T-cell (primary cell): ENCODE measurements around the gene SNRPB2. TPM values are rescaled to one million over a fixed set of nuclear protein-coding genes. Genes with fewer than 3 reads are reported as not detected.

Source experiments
- ATAC-seq, 4 experiments: fragments of 200-7000 bp in 3 of 4; fragments of 150-1000 bp in 1 of 4; cut with Tn5 transposase; replicated peaks in 1 of 4; 1 replicate in 3 of 4; 2 replicates in 1 of 4; pipeline ENCODE4 v1.10.0; 2021; ENCODE audit warnings: moderate library complexity in 3 of 4, mild to moderate bottlenecking in 2 of 4, moderate number of reproducible peaks in 1 of 4
- CTCF ChIA-PET, 2 donors: fragments of 300-600 bp; sonication (Branson Sonifier 250); formaldehyde crosslinking; loops; one replicate each; lab custom pipeline; 2022; ENCODE audit warnings: antibody characterized with exemption in 2 of 2; lab: Charles Lee
- POLR2A ChIA-PET, 2 donors: fragments of 300-600 bp; sonication (Branson Sonifier 250); formaldehyde crosslinking; loops; one replicate each; lab custom pipeline; 2022; ENCODE audit warnings: antibody characterized with exemption in 2 of 2; lab: Charles Lee
- DNase-seq, 35 experiments: peaks; one replicate each; pipeline versions ENCODE4 v3.0.0 to v3.0.0-alpha.2; 2013 to 2023
- H3K27ac ChIP-seq: one replicate; pipeline ENCODE4 v1.5.1; 2013; ENCODE audit warnings: low read length
- H3K27me3 ChIP-seq, 2 experiments: replicated peaks in 1 of 2; 1 replicate in 1 of 2; 2 replicates in 1 of 2; pipeline versions ENCODE4 v1.6.1 to v1.7.0; 2013; ENCODE audit warnings: low read length in 1 of 2, mixed read lengths in 1 of 2; ENCODE audit not compliant: control insufficient read depth in 2 of 2, insufficient read depth in 2 of 2; ENCODE audit errors: extremely low read depth in 1 of 2
- H3K36me3 ChIP-seq, 2 donors: 1 replicate in 1 of 2; 2 replicates in 1 of 2; pipeline versions ENCODE4 v1.6.1 to v1.7.0; 2013; ENCODE audit warnings: low read length in 1 of 2; ENCODE audit not compliant: control insufficient read depth in 2 of 2, insufficient read depth in 1 of 2; ENCODE audit errors: extremely low read depth in 1 of 2
- H3K4me1 ChIP-seq, 2 experiments: 1 replicate in 1 of 2; 2 replicates in 1 of 2; pipeline versions ENCODE4 v1.6.1 to v1.7.0; 2013; ENCODE audit warnings: low read length in 2 of 2, mixed read lengths in 1 of 2; ENCODE audit not compliant: insufficient read depth in 2 of 2, control insufficient read depth in 1 of 2; ENCODE audit errors: extremely low read depth in 1 of 2
- H3K4me3 ChIP-seq, 2 donors: 1 replicate in 1 of 2; 2 replicates in 1 of 2; pipeline versions ENCODE4 v1.5.1 to v1.7.0; 2013; ENCODE audit warnings: mild to moderate bottlenecking in 2 of 2, low read length in 1 of 2, moderate library complexity in 1 of 2; ENCODE audit not compliant: control insufficient read depth in 1 of 2; ENCODE audit errors: extremely low read depth in 1 of 2
- H3K9me3 ChIP-seq: 2 replicates; pipeline ENCODE4 v1.7.0; 2013
- H3K27ac Mint-ChIP-seq, 2 donors: one replicate each; pipeline ENCODE4 v1.8.0; 2020 to 2021; ENCODE audit warnings: mild to moderate bottlenecking in 2 of 2, mixed read lengths in 2 of 2
- H3K27me3 Mint-ChIP-seq, 2 donors: one replicate each; pipeline ENCODE4 v1.8.0; 2021 to 2022; ENCODE audit warnings: mixed read lengths in 2 of 2
- H3K36me3 Mint-ChIP-seq: one replicate; pipeline ENCODE4 v1.8.0; 2021; ENCODE audit warnings: mixed read lengths
- H3K4me1 Mint-ChIP-seq, 3 donors: one replicate each; pipeline ENCODE4 v1.8.0; 2020 to 2022; ENCODE audit warnings: mixed read lengths in 3 of 3, mild to moderate bottlenecking in 1 of 3
- H3K4me3 Mint-ChIP-seq, 3 donors: one replicate each; pipeline ENCODE4 v1.8.0; 2020 to 2022; ENCODE audit warnings: mild to moderate bottlenecking in 3 of 3, mixed read lengths in 3 of 3, moderate library complexity in 3 of 3
- H3K9me3 Mint-ChIP-seq, 3 donors: one replicate each; pipeline ENCODE4 v1.8.0; 2020 to 2022; ENCODE audit warnings: mixed read lengths in 3 of 3
- WGBS: methylation state at CpG from one replicate; pipeline ENCODE4 v1.1.5; 2013; ENCODE audit warnings: missing lambda C conversion rate; ENCODE audit not compliant: insufficient coverage; 5-methylcytosine and 5-hydroxymethylcytosine counted together
- total RNA-seq, 35 experiments: library from RNA in 6 of 35; stranded (reverse) in 6 of 35; fragments of 120-200 nt in 1 of 35; gene quantifications; one replicate each; pipeline versions ENCODE4 v1.2.1 to v1.2.4 and lab custom pipeline; 2013 to 2026

The SNRPB2 gene
- total RNA-seq, 5 donors from 2014 or later (not counting 1 experiment from before 2014, with no cell fraction given) = 31.5 to 46.7 (median 45.5) TPM

DNA sequence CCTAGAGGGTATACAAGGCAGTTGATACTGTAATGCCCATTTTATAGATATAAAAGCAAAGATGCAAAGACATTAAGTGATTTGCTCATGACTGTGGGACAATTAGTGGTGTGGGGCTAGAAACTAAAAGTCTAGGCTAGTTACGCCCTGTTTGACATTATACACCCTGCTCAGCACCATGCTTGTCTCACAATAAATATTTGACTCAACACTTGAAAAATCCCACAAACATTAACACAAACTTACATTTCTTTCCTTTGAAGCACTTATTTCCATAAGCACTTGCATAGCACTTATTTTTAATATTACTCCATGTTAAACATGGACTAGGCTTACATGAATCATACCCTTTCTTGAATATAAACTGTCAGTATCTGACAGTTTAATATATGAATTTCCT lies 36.5 kb upstream of the SNRPB2 start:
- peaks cover 5 to 6% (median 5%) of the 10 kb centered on the region in 3 donors for H3K4me1 Mint-ChIP-seq
- H3K9me3 Mint-ChIP-seq = no peaks in the 10 kb centered on the region
- Histone ChIP-seq H3K9me3 (no peaks in the 10 kb centered on the region), H3K36me3 (no peaks in the 10 kb centered on the region), H3K4me3 (no peak overlapping the region), H3K27ac (no peak overlapping the region), H3K4me1 (no peaks in the 10 kb centered on the region), H3K27me3 (peaks cover 3 to 4% of the 10 kb centered on the region in 2 experiments)
- WGBS = no CpG with 5 or more reads among the region's 1 CpG
- H3K36me3 Mint-ChIP-seq = no peaks in the 10 kb centered on the region
- ChIA-PET CTCF (no interaction called here), POLR2A (no interaction called here)
- no peak overlapping the region for H3K27ac Mint-ChIP-seq
- H3K27me3 Mint-ChIP-seq = peaks cover 23 to 24% of the 10 kb centered on the region in 2 donors
- H3K4me3 Mint-ChIP-seq = no peak overlapping the region
- DNase-seq (no peak), ATAC-seq (no peak)

DNA sequence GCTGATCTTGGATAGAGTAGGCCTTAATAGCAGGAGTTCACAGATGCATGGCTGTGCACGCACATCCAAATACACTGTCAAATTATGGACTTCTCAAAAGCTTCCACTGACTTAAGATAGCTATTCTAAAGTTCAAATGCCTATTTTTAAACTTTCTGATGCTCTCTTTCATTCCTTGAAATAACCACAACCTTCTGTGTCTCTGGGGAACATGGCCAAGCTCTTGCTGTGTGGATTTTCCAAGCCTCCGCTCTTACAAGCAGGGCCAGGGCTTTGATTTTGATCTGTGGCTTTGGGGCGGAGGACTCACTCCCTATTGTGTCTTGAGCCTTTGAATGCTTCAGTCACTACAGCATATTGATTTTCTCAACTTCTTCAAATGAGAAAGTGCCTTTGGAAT lies 35.7 kb upstream of the SNRPB2 start:
- H3K9me3 ChIP-seq = no peaks in the 10 kb centered on the region
- no peak overlapping the region for H3K27ac ChIP-seq
- no peaks in the 10 kb centered on the region for H3K36me3 Mint-ChIP-seq
- CTCF ChIA-PET = no interaction called here
- H3K27me3 ChIP-seq = peaks cover 0 to 3% of the 10 kb centered on the region in 2 experiments
- no peak overlapping the region for H3K4me3 ChIP-seq
- H3K9me3 Mint-ChIP-seq = no peaks in the 10 kb centered on the region
- WGBS = no CpG with 5 or more reads among the region's 3 CpGs
- H3K4me1 ChIP-seq = no peaks in the 10 kb centered on the region
- H3K36me3 ChIP-seq = no peaks in the 10 kb centered on the region
- POLR2A ChIA-PET = interaction anchor here in 1 of 2 donors (0.5 kb wide), 1 partner anchor 1009 kb away, joined by 5 read pairs; no protein-coding TSS in a partner anchor
- H3K27me3 Mint-ChIP-seq = peaks cover 21% of the 10 kb centered on the region in 2 donors
- ATAC-seq (no peak), DNase-seq (no peak)
- H3K4me1 Mint-ChIP-seq = peaks cover 5 to 6% (median 5%) of the 10 kb centered on the region in 3 donors
- H3K4me3 Mint-ChIP-seq = no peak overlapping the region
- no peak overlapping the region for H3K27ac Mint-ChIP-seq

DNA sequence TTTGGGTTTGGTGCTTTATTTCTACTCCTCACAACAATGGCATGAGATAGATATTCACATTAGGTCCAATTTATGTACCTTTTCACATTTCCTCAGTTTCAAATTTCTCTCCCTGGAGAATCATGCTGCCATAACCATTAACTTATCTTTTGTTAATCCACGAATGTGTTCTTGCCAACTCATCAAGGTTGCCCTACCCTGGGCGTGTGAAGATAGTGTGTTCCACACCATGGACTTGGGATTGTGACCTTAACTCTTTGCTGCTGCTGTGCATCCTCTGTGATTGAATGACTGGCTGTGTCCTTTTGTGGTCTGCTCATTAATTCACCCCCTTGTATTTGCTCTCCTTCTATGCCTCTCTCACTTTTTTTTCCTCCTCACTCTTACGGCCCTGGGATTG lies 34.2 kb upstream of the SNRPB2 start:
- 20% methylated on average over 1 of the region's 3 CpGs for WGBS
- Histone ChIP-seq H3K9me3 (no peaks in the 10 kb centered on the region), H3K4me1 (no peaks in the 10 kb centered on the region), H3K4me3 (no peak overlapping the region), H3K27me3 (peaks cover under 1 to 3% of the 10 kb centered on the region in 2 experiments), H3K36me3 (no peaks in the 10 kb centered on the region), H3K27ac (no peak overlapping the region)
- ChIA-PET POLR2A (no interaction called here), CTCF (no interaction called here)
- Mint-ChIP-seq H3K9me3 (no peaks in the 10 kb centered on the region), H3K27me3 (peaks cover 17 to 18% of the 10 kb centered on the region in 2 donors), H3K27ac (no peak overlapping the region), H3K36me3 (no peaks in the 10 kb centered on the region), H3K4me3 (no peak overlapping the region), H3K4me1 (peaks cover 5 to 6% (median 5%) of the 10 kb centered on the region in 3 donors)
- no peak for DNase-seq
- ATAC-seq = no peak

DNA sequence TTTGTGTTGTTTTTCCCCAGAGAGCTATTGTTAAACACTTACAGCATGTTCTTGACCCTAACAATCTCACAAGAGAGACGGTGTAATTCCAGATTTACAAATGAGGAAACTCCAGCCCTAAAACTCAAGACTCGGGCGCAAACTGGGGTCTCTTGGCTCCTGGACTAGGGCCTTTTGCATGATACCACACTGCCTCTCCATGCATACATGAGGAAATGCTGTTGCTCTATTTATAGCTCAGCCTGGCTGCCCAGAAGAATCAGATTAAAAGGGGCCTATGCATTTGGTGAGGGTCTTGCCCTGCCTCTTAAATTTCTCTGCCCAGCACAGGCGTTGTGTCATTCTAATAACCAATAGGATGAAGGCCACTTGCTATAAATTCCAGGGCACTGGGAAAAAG lies 30.5 kb upstream of the SNRPB2 start:
- Histone ChIP-seq H3K27me3 (peaks cover 3 to 4% of the 10 kb centered on the region in 2 experiments), H3K27ac (no peak overlapping the region), H3K4me1 (no peaks in the 10 kb centered on the region), H3K9me3 (no peaks in the 10 kb centered on the region), H3K4me3 (no peak overlapping the region), H3K36me3 (no peaks in the 10 kb centered on the region)
- H3K36me3 Mint-ChIP-seq = no peaks in the 10 kb centered on the region
- DNase-seq (no peak), ATAC-seq (no peak)
- H3K4me1 Mint-ChIP-seq = no peaks in the 10 kb centered on the region
- H3K27ac Mint-ChIP-seq = no peak overlapping the region
- H3K4me3 Mint-ChIP-seq = no peak overlapping the region
- CTCF ChIA-PET = interaction anchor here in 1 of 2 donors (0.6 to 0.8 kb wide), 2 partner anchors 62 to 805 kb away, joined by 4 to 5 read pairs; no protein-coding TSS in a partner anchor
- H3K9me3 Mint-ChIP-seq = no peaks in the 10 kb centered on the region
- peaks cover 11 to 16% of the 10 kb centered on the region in 2 donors for H3K27me3 Mint-ChIP-seq
- POLR2A ChIA-PET = interaction anchor here in 1 of 2 donors (0.7 kb wide), 1 partner anchor 1599 kb away, joined by 3 read pairs; no protein-coding TSS in a partner anchor
- WGBS = 78% methylated on average over 4 of the region's 4 CpGs

DNA sequence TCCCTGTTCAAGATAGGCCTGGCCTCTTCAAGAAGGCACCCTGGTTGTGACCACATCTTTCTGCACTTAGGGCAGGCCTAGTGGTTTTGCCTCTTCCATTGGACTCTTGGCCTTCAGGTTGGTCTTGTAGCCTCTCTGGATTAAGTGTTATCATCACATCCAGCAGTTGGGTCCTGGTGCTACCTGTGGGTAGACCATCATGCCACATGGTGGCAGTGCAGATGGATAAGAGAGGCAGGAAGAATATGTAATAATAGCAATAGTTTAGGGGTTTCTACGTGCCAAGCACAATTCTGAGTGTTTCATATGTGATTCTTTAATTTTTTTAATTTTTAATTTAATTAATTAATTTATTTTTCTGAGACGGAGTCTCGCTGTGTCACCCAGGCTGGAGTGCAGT lies 28.5 kb upstream of the SNRPB2 start:
- peaks cover 3 to 8% of the 10 kb centered on the region in 2 experiments for H3K27me3 ChIP-seq
- H3K27ac ChIP-seq = no peak overlapping the region
- CTCF ChIA-PET = interaction anchor here in 1 of 2 donors (1.0 kb wide), 1 partner anchor 21 kb away, joined by 3 read pairs; no protein-coding TSS in a partner anchor
- ATAC-seq (peak in 2 of 4 experiments; percentile 38 to 46), DNase-seq (peak in 31 of 35 experiments; percentile 4 to 57 (median 24))
- no peaks in the 10 kb centered on the region for H3K9me3 ChIP-seq
- WGBS = no CpG with 5 or more reads among the region's 3 CpGs
- peaks cover 0 to 7% (median 0%) of the 10 kb centered on the region in 3 donors for H3K9me3 Mint-ChIP-seq
- no peaks in the 10 kb centered on the region for H3K4me1 Mint-ChIP-seq
- no peaks in the 10 kb centered on the region for H3K4me1 ChIP-seq
- no peak overlapping the region for H3K4me3 Mint-ChIP-seq
- H3K4me3 ChIP-seq = no peak overlapping the region
- POLR2A ChIA-PET = no interaction called here
- no peak overlapping the region for H3K27ac Mint-ChIP-seq
- peaks cover 6% of the 10 kb centered on the region for H3K36me3 Mint-ChIP-seq
- peaks cover 9 to 14% of the 10 kb centered on the region in 2 donors for H3K27me3 Mint-ChIP-seq
- H3K36me3 ChIP-seq = no peaks in the 10 kb centered on the region

DNA sequence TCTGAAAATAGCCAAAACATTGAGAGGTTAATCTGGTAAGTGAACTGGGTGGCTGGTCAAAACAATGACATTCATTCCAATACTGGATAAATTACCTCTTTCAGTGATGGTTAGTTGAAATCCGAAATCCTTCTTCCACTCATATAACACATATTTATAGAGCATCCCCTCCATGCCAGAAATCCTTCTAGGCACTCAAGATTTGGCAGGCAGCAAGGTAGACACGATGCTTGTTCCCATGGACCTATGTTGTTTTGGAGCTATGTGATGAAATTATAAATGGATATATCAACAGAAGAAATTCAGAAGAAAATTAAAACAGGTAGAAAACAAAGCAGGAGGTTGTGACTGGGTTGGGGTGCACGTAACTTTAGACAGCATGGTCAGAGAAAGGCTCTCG lies 26.3 kb upstream of the SNRPB2 start:
- POLR2A ChIA-PET = no interaction called here
- Histone ChIP-seq H3K4me3 (no peak overlapping the region), H3K27ac (no peak overlapping the region), H3K4me1 (peaks cover 8 to 10% of the 10 kb centered on the region in 2 experiments), H3K36me3 (no peaks in the 10 kb centered on the region), H3K9me3 (no peaks in the 10 kb centered on the region), H3K27me3 (peaks cover 0 to 8% of the 10 kb centered on the region in 2 experiments)
- no peak overlapping the region for H3K27ac Mint-ChIP-seq
- ATAC-seq (no peak), DNase-seq (no peak)
- H3K4me1 Mint-ChIP-seq = peaks cover 18 to 20% (median 19%) of the 10 kb centered on the region in 3 donors
- CTCF ChIA-PET = no interaction called here
- peaks cover 6% of the 10 kb centered on the region for H3K36me3 Mint-ChIP-seq
- WGBS = 88% methylated on average over 3 of the region's 4 CpGs
- H3K9me3 Mint-ChIP-seq = peaks cover 0 to 7% (median 0%) of the 10 kb centered on the region in 3 donors
- H3K27me3 Mint-ChIP-seq = peaks cover 6 to 9% of the 10 kb centered on the region in 2 donors
- H3K4me3 Mint-ChIP-seq = no peak overlapping the region
